GM21723 (cell line): ENCODE measurements around the gene CEP85L.

Experiments used
- ATAC-seq: cut with Tn5 transposase; IDR thresholded peaks from one replicate; pipeline ENCODE4 v1.9.1; 2021; ENCODE audit warnings: mild to moderate bottlenecking, moderate library complexity; ENCODE audit not compliant: unreplicated experiment

CEP85L gene

GRCh38 chr6:118580585-118581419, 70.6 kb downstream of the CEP85L start:
- peak; percentile 73 for ATAC-seq

- no peak for ATAC-seq
These were observed 71.6 kb downstream of the CEP85L start for GRCh38 chr6:118579786-118580185.

- ATAC-seq = no peak
These were observed 72.8 kb downstream of the CEP85L start for GRCh38 chr6:118578617-118579016.

GRCh38 chr6:118577972-118578371, 73.4 kb downstream of the CEP85L start:
- no peak for ATAC-seq

- ATAC-seq = no peak
These were observed 77.1 kb downstream of the CEP85L start for GRCh38 chr6:118574051-118574865.

GRCh38 chr6:118571121-118571520, 80.3 kb downstream of the CEP85L start:
- no peak for ATAC-seq

GRCh38 chr6:118569498-118569897, 81.9 kb downstream of the CEP85L start:
- ATAC-seq = no peak

GRCh38 chr6:118567974-118568373, 83.4 kb downstream of the CEP85L start:
- ATAC-seq = no peak

- peak; percentile 99 for ATAC-seq
These were observed 86.0 kb downstream of the CEP85L start for GRCh38 chr6:118565311-118565960.

GRCh38 chr6:118562959-118563358, 88.4 kb downstream of the CEP85L start:
- no peak for ATAC-seq

- no peak for ATAC-seq
These were observed 89.1 kb downstream of the CEP85L start for GRCh38 chr6:118562248-118562647.

- no peak for ATAC-seq
These were observed 91.7 kb downstream of the CEP85L start for GRCh38 chr6:118559659-118560058.

GRCh38 chr6:118558464-118559217, 92.8 kb downstream of the CEP85L start:
- ATAC-seq = peak; percentile 45

- no peak for ATAC-seq
These were observed 96.7 kb downstream of the CEP85L start for GRCh38 chr6:118554698-118555097.

- ATAC-seq = no peak
These were observed 98.3 kb downstream of the CEP85L start for GRCh38 chr6:118553132-118553531.

GRCh38 chr6:118551063-118552053, 100.0 kb downstream of the CEP85L start:
- peak; percentile 89 for ATAC-seq

- ATAC-seq = no peak
These were observed 102.8 kb downstream of the CEP85L start for GRCh38 chr6:118548613-118549012.

- ATAC-seq = no peak
These were observed 103.3 kb downstream of the CEP85L start, which contains the start of gene PLN for GRCh38 chr6:118548136-118548535. TSS of gene PLN (plus strand) at chr6:118548296. CDS start at chr6:118558922, 10,626 bp downstream.

GRCh38 chr6:118546880-118547218, 104.5 kb downstream of the CEP85L start:
- ATAC-seq = no peak
